Endothelial cell of umbilical vein (primary cell): ENCODE data around the gene PODXL2. TPM values are rescaled to one million over a fixed set of nuclear protein-coding genes. Genes with fewer than 3 reads are reported as not detected.

Experiments used
- BruUV-seq: library from RNA; stranded (reverse); fragments of 400-500 nt; replicated peaks from 2 replicates; lab custom pipeline; 2021; lab: Mats Ljungman, UMichigan
- CTCF ChIA-PET: fragments of 300-600, 350-600 bp; sonication (Branson Sonifier 250); formaldehyde crosslinking; loops from one replicate; lab custom pipeline; 2021; ENCODE audit warnings: antibody characterized with exemption, inconsistent platforms; lab: Charles Lee
- POLR2A ChIA-PET: fragments of 300-600, 350-600 bp; sonication (Branson Sonifier 250); formaldehyde crosslinking; loops from one replicate; lab custom pipeline; 2021; ENCODE audit warnings: antibody characterized with exemption, inconsistent platforms; lab: Charles Lee
- DNase-seq: peaks from one replicate; pipeline ENCODE4 v3.0.0-alpha.2; 2011; ENCODE audit warnings: low read depth, low spot score
- FAIRE-seq: peaks from 2 replicates; lab custom pipeline; 2011; peaks lifted over from hg19 to GRCh38; lab: Jason Lieb, UNC
- H2AFZ ChIP-seq: 2 replicates; pipeline ENCODE4 v1.6.0; 2012; ENCODE audit warnings: low read depth, low read length, control low read depth, inconsistent platforms
- H3K27ac ChIP-seq: 2 replicates; pipeline ENCODE4 v1.5.1; 2011; ENCODE audit warnings: low read depth, mild to moderate bottlenecking, control low read depth, low read length, moderate library complexity; ENCODE audit not compliant: insufficient read depth
- H3K27me3 ChIP-seq, 2 experiments: 2 replicates each; pipeline versions ENCODE4 v1.6.0 to v1.6.1; 2011; ENCODE audit warnings: low read length in 2 of 2, mixed read lengths in 1 of 2; ENCODE audit not compliant: control insufficient read depth in 2 of 2, insufficient read depth in 2 of 2
- H3K36me3 ChIP-seq, 2 experiments: 2 replicates in 1 of 2; 3 replicates in 1 of 2; pipeline ENCODE4 v1.5.1; 2011; ENCODE audit warnings: low read length in 2 of 2, mild to moderate bottlenecking in 1 of 2, moderate library complexity in 1 of 2; ENCODE audit not compliant: control insufficient read depth in 2 of 2, insufficient read depth in 2 of 2; ENCODE audit errors: extremely low read depth in 1 of 2
- H3K4me1 ChIP-seq: 3 replicates; pipeline ENCODE4 v1.5.1; 2011; ENCODE audit warnings: mild to moderate bottlenecking, low read length; ENCODE audit not compliant: control insufficient read depth, insufficient read depth; ENCODE audit errors: extremely low read depth
- H3K4me2 ChIP-seq: 2 replicates; pipeline ENCODE4 v1.6.1; 2011; ENCODE audit warnings: low read length, control low read depth, mixed read lengths; ENCODE audit not compliant: insufficient read depth
- H3K4me3 ChIP-seq, 3 experiments: fragments of 200-600 bp in 1 of 3; sonication (generic), shearing (Covaris generic) in 1 of 3; replicated peaks in 1 of 3; 2 replicates each; pipeline ENCODE4 v1.5.1; 2011 to 2016; ENCODE audit warnings: control low read depth in 3 of 3, low read length in 3 of 3, mild to moderate bottlenecking in 2 of 3, inconsistent platforms in 1 of 3, low read depth in 1 of 3, moderate library complexity in 1 of 3; ENCODE audit not compliant: insufficient read depth in 1 of 3
- H3K79me2 ChIP-seq: 2 replicates; pipeline ENCODE4 v1.6.0; 2012; ENCODE audit warnings: low read length, inconsistent platforms; ENCODE audit not compliant: control insufficient read depth, insufficient read depth
- H3K9ac ChIP-seq: replicated peaks from 2 replicates; pipeline ENCODE3; 2011; ENCODE audit warnings: low read length, control low read depth; ENCODE audit not compliant: insufficient read depth; ENCODE audit errors: extremely low read depth
- H3K9me1 ChIP-seq: replicated peaks from 3 replicates; pipeline ENCODE4 v1.6.0; 2011; ENCODE audit warnings: mild to moderate bottlenecking, low read length; ENCODE audit not compliant: control insufficient read depth, insufficient read depth; ENCODE audit errors: extremely low read depth
- H3K9me3 ChIP-seq: replicated peaks from 2 replicates; pipeline ENCODE4 v1.5.1; 2012; ENCODE audit warnings: low read length, inconsistent platforms; ENCODE audit not compliant: control insufficient read depth, insufficient read depth
- H4K20me1 ChIP-seq: replicated peaks from 2 replicates; pipeline ENCODE3; 2011; ENCODE audit warnings: mild to moderate bottlenecking, low read length; ENCODE audit not compliant: control insufficient read depth, insufficient read depth; ENCODE audit errors: extremely low read depth
- EZH2 ChIP-seq: IDR thresholded peaks from 2 replicates; pipeline ENCODE4 v1.6.1; 2012; ENCODE audit warnings: borderline replicate concordance, low read depth, mild to moderate bottlenecking, moderate library complexity, low read length, inconsistent platforms; ENCODE audit not compliant: severe bottlenecking
- FOS ChIP-seq: IDR thresholded peaks from 2 replicates; pipeline ENCODE4 v1.6.1; 2011; ENCODE audit warnings: mild to moderate bottlenecking, low read length, moderate library complexity, borderline replicate concordance; ENCODE audit not compliant: insufficient read depth
- GATA2 ChIP-seq: IDR thresholded peaks from 2 replicates; pipeline ENCODE4 v1.7.0; 2011; ENCODE audit warnings: low read depth, mild to moderate bottlenecking, moderate library complexity, mixed read lengths, low read length; ENCODE audit not compliant: insufficient read length, insufficient read depth
- JUN ChIP-seq: IDR thresholded peaks from 2 replicates; pipeline ENCODE4 v1.6.1; 2011; ENCODE audit warnings: borderline replicate concordance, low read depth; ENCODE audit not compliant: insufficient read length, insufficient read depth
- MYC ChIP-seq: IDR thresholded peaks from one replicate; pipeline ENCODE4 v1.6.1; 2011; ENCODE audit warnings: mild to moderate bottlenecking, low read depth, low read length
- POLR2A ChIP-seq: IDR thresholded peaks from 2 replicates; pipeline ENCODE4 v1.6.1; 2012; ENCODE audit warnings: low read depth, mild to moderate bottlenecking, control low read depth, low read length
- POLR2AphosphoS5 ChIP-seq: IDR thresholded peaks from 2 replicates; pipeline ENCODE4 v1.6.1; 2012; ENCODE audit warnings: low read depth, mild to moderate bottlenecking, control low read depth, low read length, moderate library complexity; ENCODE audit not compliant: insufficient read depth
- dilution Hi-C: fragments of 300-500 bp; cut with MboI; formaldehyde crosslinking; loops from one replicate; pipeline ENCODE4 v1.15.0; 2019; ENCODE audit warnings: low sequenced_read_pairs; ENCODE audit not compliant: extremely low pct_ligation_motif_present
- intact Hi-C: fragments of 100-400 bp; cut with micrococcal nuclease; formaldehyde crosslinking; loops from one replicate; pipeline ENCODE4 v1.10.0; 2022
- polyA plus RNA-seq, 4 experiments: library from polyadenylated mRNA; depleted of rRNA in 3 of 4; stranded (reverse) in 3 of 4; unstranded in 1 of 4; fragments of >200 nt; gene quantifications; 2 replicates each; pipeline versions ENCODE4 v1.2.1 to v1.2.3, GENCODE V29; 2011 to 2012; ENCODE audit warnings: missing spikeins in 1 of 4
- total RNA-seq: library from RNA; stranded (reverse); gene quantifications from 2 replicates; pipeline ENCODE4 v1.2.3, GENCODE V29; 2021
- TF ChIP-seq, protein P1 (sequence below): IDR thresholded peaks from 2 replicates; pipeline ENCODE4 v1.6.1; 2011; ENCODE audit not compliant: insufficient read depth, insufficient read length
- TF ChIP-seq, protein P2 (sequence below), 2 donors: IDR thresholded peaks; 1 replicate in 1 of 2; 2 replicates in 1 of 2; pipeline ENCODE4 v1.5.1; 2011; ENCODE audit warnings: low read length in 2 of 2, mild to moderate bottlenecking in 2 of 2, moderate library complexity in 2 of 2, control low read depth in 1 of 2, inconsistent platforms in 1 of 2, low read depth in 1 of 2; ENCODE audit not compliant: insufficient read depth in 1 of 2; ENCODE audit errors: extremely low read depth in 1 of 2

Gene PODXL2
- total and polyA plus RNA-seq, 2 donors (not counting 3 experiments of a cell fraction or from before 2014, with no cell fraction given), result 5.5 to 6.5 TPM

DNA sequence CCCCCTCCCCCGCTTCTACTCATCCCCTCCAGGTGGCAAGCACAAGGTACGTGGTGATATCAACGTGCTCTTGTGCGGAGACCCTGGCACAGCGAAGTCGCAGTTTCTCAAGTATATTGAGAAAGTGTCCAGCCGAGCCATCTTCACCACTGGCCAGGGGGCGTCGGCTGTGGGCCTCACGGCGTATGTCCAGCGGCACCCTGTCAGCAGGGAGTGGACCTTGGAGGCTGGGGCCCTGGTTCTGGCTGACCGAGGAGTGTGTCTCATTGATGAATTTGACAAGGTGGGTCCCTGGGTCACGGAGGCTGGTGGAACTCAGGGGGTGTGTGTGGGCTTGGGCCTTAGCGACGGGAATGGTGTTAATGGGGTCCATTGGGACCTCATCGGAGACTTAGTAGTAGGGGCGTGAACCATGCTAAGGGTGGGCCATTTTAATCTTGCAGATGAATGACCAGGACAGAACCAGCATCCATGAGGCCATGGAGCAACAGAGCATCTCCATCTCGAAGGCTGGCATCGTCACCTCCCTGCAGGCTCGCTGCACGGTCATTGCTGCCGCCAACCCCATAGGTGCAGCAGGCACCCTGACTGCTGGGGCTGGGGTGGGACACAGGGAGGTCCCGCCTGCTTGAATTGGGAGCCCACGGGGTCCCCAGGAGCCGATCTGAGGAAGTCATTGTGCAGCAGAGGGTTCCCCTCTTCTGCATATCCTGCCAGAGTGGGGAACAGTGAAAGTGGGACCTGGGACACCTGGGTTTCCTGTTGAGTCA is 12.0 kb upstream of the PODXL2 start:
- BruUV-seq, result no TSS peak
- Histone ChIP-seq H3K27ac (no peak overlapping the region), H3K4me2 (no peak overlapping the region), H3K9ac (no peak overlapping the region), H3K36me3 (peaks cover 0 to 6% of the 10 kb centered on the region in 2 experiments), H4K20me1 (no peaks in the 10 kb centered on the region), H3K9me3 (no peaks in the 10 kb centered on the region), H3K4me3 (no peak overlapping the region), H3K9me1 (no peaks in the 10 kb centered on the region), H3K4me1 (peaks cover 13% of the 10 kb centered on the region), H3K27me3 (no peaks in the 10 kb centered on the region), H2AFZ (no peak overlapping the region), H3K79me2 (no peaks in the 10 kb centered on the region)
- FAIRE-seq (no peak), DNase-seq (no peak)
- intact Hi-C loops, result no loop called here
- ChIA-PET POLR2A (no interaction called here), CTCF (no interaction called here)
- TF ChIP-seq, protein P1, sequence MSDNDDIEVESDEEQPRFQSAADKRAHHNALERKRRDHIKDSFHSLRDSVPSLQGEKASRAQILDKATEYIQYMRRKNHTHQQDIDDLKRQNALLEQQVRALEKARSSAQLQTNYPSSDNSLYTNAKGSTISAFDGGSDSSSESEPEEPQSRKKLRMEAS, result no peak
- TF ChIP-seq GATA2 (no peak), JUN (no peak), MYC (no peak), POLR2AphosphoS5 (no peak), EZH2 (no peak), POLR2A (no peak), FOS (no peak)
- TF ChIP-seq, protein P2, sequence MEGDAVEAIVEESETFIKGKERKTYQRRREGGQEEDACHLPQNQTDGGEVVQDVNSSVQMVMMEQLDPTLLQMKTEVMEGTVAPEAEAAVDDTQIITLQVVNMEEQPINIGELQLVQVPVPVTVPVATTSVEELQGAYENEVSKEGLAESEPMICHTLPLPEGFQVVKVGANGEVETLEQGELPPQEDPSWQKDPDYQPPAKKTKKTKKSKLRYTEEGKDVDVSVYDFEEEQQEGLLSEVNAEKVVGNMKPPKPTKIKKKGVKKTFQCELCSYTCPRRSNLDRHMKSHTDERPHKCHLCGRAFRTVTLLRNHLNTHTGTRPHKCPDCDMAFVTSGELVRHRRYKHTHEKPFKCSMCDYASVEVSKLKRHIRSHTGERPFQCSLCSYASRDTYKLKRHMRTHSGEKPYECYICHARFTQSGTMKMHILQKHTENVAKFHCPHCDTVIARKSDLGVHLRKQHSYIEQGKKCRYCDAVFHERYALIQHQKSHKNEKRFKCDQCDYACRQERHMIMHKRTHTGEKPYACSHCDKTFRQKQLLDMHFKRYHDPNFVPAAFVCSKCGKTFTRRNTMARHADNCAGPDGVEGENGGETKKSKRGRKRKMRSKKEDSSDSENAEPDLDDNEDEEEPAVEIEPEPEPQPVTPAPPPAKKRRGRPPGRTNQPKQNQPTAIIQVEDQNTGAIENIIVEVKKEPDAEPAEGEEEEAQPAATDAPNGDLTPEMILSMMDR (IDR thresholded peaks at IDR 0.05; ENCODE audit: extremely low read depth in 1 of 2, insufficient read depth in 1 of 2, low read depth in 1 of 2, low read length in 2 of 2), result no peak
- dilution Hi-C loops, result no loop called here
